ENCODE results near the gene FRMD4A. TPM values are rescaled to one million over a fixed set of nuclear protein-coding genes. Genes with fewer than 3 reads are reported as not detected.

Gene FRMD4A
- total RNA-seq, 2 experiments from 2014 or later, result 0.17 TPM; not detected in 1

- no TSS peak for BruUV-seq (replicated peaks)
- H4K20me1 ChIP-seq (ENCODE audit: insufficient read depth, low read length), result no peaks in the 10 kb centered on the region
- no peak overlapping the region for H3K4me3 ChIP-seq (ENCODE audit: low read depth, low read length, poor library complexity, severe bottlenecking)
- H3K4me1 ChIP-seq (ENCODE audit: insufficient read depth, low read length, poor library complexity, severe bottlenecking), result no peaks in the 10 kb centered on the region
- CTCF ChIA-PET (ENCODE audit: unreplicated experiment), result no interaction called here
- no peaks in the 10 kb centered on the region for H3K9me3 ChIP-seq (ENCODE audit: low read length)
- H3K36me3 ChIP-seq (ENCODE audit: insufficient read depth, low read length), result no peaks in the 10 kb centered on the region
- no peak overlapping the region for H3K27ac ChIP-seq (ENCODE audit: low read depth, low read length, poor library complexity, severe bottlenecking)
- TF ChIP-seq CTCF (conservative IDR thresholded peaks at IDR 0.05; ENCODE audit: low read length) (no peak), EZH2phosphoT487 (IDR thresholded peaks at IDR 0.05; ENCODE audit: borderline replicate concordance, low read depth, low read length) (no peak)
- H3K79me2 ChIP-seq (ENCODE audit: insufficient read depth, low read depth, low read length), result no peaks in the 10 kb centered on the region
- H3K9me2 ChIP-seq (ENCODE audit: insufficient read depth, low read length), result no peaks in the 10 kb centered on the region
- intact Hi-C loops (cut with micrococcal nuclease; ENCODE audit: unreplicated experiment), result no loop called here
- DNase-seq (ENCODE audit: low spot score), result no peak
- no peak overlapping the region for H2AFZ ChIP-seq (ENCODE audit: low read length)
- POLR2A ChIA-PET, result no interaction called here
- no peak overlapping the region for H3K4me2 ChIP-seq (ENCODE audit: low read length)
Measured at GRCh38 chr10:14014423-14014822, 316.3 kb downstream of the FRMD4A start.

GRCh38 chr10:14010769-14011574, 319.8 kb downstream of the FRMD4A start:
- Histone ChIP-seq H3K36me3 (ENCODE audit: insufficient read depth, low read length) (no peaks in the 10 kb centered on the region), H3K4me3 (ENCODE audit: low read depth, low read length, poor library complexity, severe bottlenecking) (no peak overlapping the region), H3K4me1 (ENCODE audit: insufficient read depth, low read length, poor library complexity, severe bottlenecking) (no peaks in the 10 kb centered on the region), H3K9me2 (ENCODE audit: insufficient read depth, low read length) (no peaks in the 10 kb centered on the region), H2AFZ (ENCODE audit: low read length) (no peak overlapping the region), H3K27ac (ENCODE audit: low read depth, low read length, poor library complexity, severe bottlenecking) (no peak overlapping the region), H4K20me1 (ENCODE audit: insufficient read depth, low read length) (no peaks in the 10 kb centered on the region), H3K79me2 (ENCODE audit: insufficient read depth, low read depth, low read length) (no peaks in the 10 kb centered on the region), H3K9me3 (ENCODE audit: low read length) (no peaks in the 10 kb centered on the region), H3K4me2 (ENCODE audit: low read length) (no peak overlapping the region)
- no peak for DNase-seq (ENCODE audit: low spot score)
- no peak for TF ChIP-seq EZH2phosphoT487 (IDR thresholded peaks at IDR 0.05; ENCODE audit: borderline replicate concordance, low read depth, low read length)
- TF ChIP-seq CTCF (conservative IDR thresholded peaks at IDR 0.05; ENCODE audit: low read length), result no peak
- ChIA-PET POLR2A (no interaction called here), CTCF (ENCODE audit: unreplicated experiment) (no interaction called here)
- BruUV-seq (replicated peaks), result no TSS peak
- intact Hi-C loops (cut with micrococcal nuclease; ENCODE audit: unreplicated experiment), result no loop called here

GRCh38 chr10:14010101-14010558, 320.6 kb downstream of the FRMD4A start:
- TF ChIP-seq EZH2phosphoT487 (IDR thresholded peaks at IDR 0.05; ENCODE audit: borderline replicate concordance, low read depth, low read length) (no peak), CTCF (conservative IDR thresholded peaks at IDR 0.05; ENCODE audit: low read length) (no peak)
- no peaks in the 10 kb centered on the region for H3K9me3 ChIP-seq (ENCODE audit: low read length)
- POLR2A ChIA-PET, result no interaction called here
- DNase-seq (ENCODE audit: low spot score), result no peak
- H3K27ac ChIP-seq (ENCODE audit: low read depth, low read length, poor library complexity, severe bottlenecking), result no peak overlapping the region
- CTCF ChIA-PET (ENCODE audit: unreplicated experiment), result no interaction called here
- H3K36me3 ChIP-seq (ENCODE audit: insufficient read depth, low read length), result no peaks in the 10 kb centered on the region
- intact Hi-C loops (cut with micrococcal nuclease; ENCODE audit: unreplicated experiment), result no loop called here
- no TSS peak for BruUV-seq (replicated peaks)
- no peaks in the 10 kb centered on the region for H3K4me1 ChIP-seq (ENCODE audit: insufficient read depth, low read length, poor library complexity, severe bottlenecking)
- no peak overlapping the region for H3K4me2 ChIP-seq (ENCODE audit: low read length)
- no peaks in the 10 kb centered on the region for H4K20me1 ChIP-seq (ENCODE audit: insufficient read depth, low read length)
- H2AFZ ChIP-seq (ENCODE audit: low read length), result no peak overlapping the region
- no peaks in the 10 kb centered on the region for H3K79me2 ChIP-seq (ENCODE audit: insufficient read depth, low read depth, low read length)
- H3K9me2 ChIP-seq (ENCODE audit: insufficient read depth, low read length), result no peaks in the 10 kb centered on the region
- no peak overlapping the region for H3K4me3 ChIP-seq (ENCODE audit: low read depth, low read length, poor library complexity, severe bottlenecking)
